Measurements from ENCODE around the gene FOXQ1. TPM values are rescaled to one million over a fixed set of nuclear protein-coding genes. Genes with fewer than 3 reads are reported as not detected.

Gene FOXQ1
- total and polyA plus RNA-seq, 7 donors, result 0.01 TPM; not detected in 6

- H3K27me3 ChIP-seq (ENCODE audit: insufficient read depth in 3 of 3, low read length in 2 of 3), result no peaks in the 10 kb centered on the region
- ATAC-seq (no peak), DNase-seq (no peak)
- 50 to 74% (median 61%) methylated on average over 11 of the region's 11 CpGs for WGBS, 3 donors
- no peaks in the 10 kb centered on the region for H3K4me1 ChIP-seq
- no peak overlapping the region for H3K27ac ChIP-seq
- no peak overlapping the region for H3K4me3 ChIP-seq
- H3K36me3 ChIP-seq (ENCODE audit: insufficient read depth in 1 of 2, low read depth in 1 of 2), result no peaks in the 10 kb centered on the region
- no peak for TF ChIP-seq CTCF (IDR thresholded peaks at IDR 0.05)
- no peaks in the 10 kb centered on the region for H3K9me3 ChIP-seq
- intact Hi-C loops (cut with DNase I), result no loop called here
Measured at GRCh38 chr6:1326535-1327121, 14.7 kb downstream of the FOXQ1 start.

DNA sequence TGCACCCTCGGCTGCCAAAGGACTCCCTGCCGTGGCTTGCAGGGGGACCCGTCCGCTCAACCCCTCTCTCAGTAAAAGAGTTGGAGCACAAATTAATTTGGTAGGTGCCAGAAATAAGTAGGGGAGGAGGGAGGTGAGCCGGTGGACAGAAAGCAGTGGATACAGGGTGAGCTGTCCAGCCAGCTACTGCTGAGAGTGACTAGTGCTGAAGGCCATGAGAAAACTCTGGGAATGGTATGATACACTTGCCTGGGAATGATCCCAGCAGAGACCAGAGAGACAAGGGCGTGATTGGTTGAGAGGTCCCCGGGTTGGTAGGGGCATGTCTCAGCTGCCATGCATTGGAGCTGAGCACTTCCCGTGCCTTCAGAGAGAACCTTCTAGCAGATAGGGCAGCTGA, 15.7 kb downstream of the FOXQ1 start:
- Histone ChIP-seq H3K9me3 (no peaks in the 10 kb centered on the region), H3K27ac (no peak overlapping the region), H3K4me1 (no peaks in the 10 kb centered on the region), H3K36me3 (ENCODE audit: insufficient read depth in 1 of 2, low read depth in 1 of 2) (no peaks in the 10 kb centered on the region), H3K4me3 (no peak overlapping the region), H3K27me3 (ENCODE audit: insufficient read depth in 3 of 3, low read length in 2 of 3) (no peaks in the 10 kb centered on the region)
- WGBS, 3 donors, result 51 to 84% (median 70%) methylated on average over 8 of the region's 8 CpGs
- intact Hi-C loops (cut with DNase I), result no loop called here
- ATAC-seq, result no peak
- DNase-seq, result no peak
- TF ChIP-seq CTCF (IDR thresholded peaks at IDR 0.05), result no peak

DNA sequence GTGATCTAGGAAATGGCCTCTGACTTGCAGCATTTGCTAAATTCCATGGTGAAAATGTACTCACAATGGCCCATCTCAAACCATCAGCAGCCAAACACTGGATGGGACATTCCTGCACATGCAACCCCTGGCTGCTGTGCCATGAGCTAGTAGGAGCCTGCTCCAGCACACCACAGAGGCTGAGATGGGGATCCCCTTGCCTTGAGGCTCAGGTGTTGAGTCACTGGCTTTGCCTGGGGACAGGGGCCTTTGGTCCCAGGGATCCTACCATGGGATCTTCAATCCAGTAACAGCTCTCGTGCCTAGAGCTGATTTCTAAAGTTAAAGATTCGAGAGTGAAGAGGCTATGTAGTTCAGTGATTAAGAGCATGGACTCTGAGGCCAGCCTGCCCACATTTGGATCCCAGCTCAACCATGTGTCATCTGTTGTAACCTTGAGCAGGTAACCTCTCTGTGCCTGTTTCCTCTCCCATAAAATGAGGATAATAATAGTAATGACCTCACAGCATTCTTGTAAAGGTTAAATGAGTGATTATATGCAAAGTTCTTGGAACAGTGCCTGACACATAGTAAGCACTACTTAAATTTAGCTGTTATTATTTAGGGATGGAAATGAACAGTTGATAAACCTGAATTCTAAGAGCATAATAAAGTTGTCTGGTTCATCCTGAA, 16.4 kb downstream of the FOXQ1 start:
- H3K4me1 ChIP-seq, result no peaks in the 10 kb centered on the region
- no peak for TF ChIP-seq CTCF (IDR thresholded peaks at IDR 0.05)
- no peak overlapping the region for H3K4me3 ChIP-seq
- H3K9me3 ChIP-seq, result no peaks in the 10 kb centered on the region
- no peak overlapping the region for H3K27ac ChIP-seq
- no peaks in the 10 kb centered on the region for H3K36me3 ChIP-seq (ENCODE audit: insufficient read depth in 1 of 2, low read depth in 1 of 2)
- intact Hi-C loops (cut with DNase I), result no loop called here
- DNase-seq, result no peak
- H3K27me3 ChIP-seq (ENCODE audit: insufficient read depth in 3 of 3, low read length in 2 of 3), result no peaks in the 10 kb centered on the region
- 81 to 86% (median 85%) methylated on average over 2 of the region's 2 CpGs for WGBS, 3 donors
- ATAC-seq, result no peak

- DNase-seq (no peak), ATAC-seq (no peak)
- intact Hi-C loops (cut with DNase I), result no loop called here
- no peak overlapping the region for H3K4me3 ChIP-seq
- H3K36me3 ChIP-seq (ENCODE audit: insufficient read depth in 1 of 2, low read depth in 1 of 2), result no peaks in the 10 kb centered on the region
- TF ChIP-seq CTCF (IDR thresholded peaks at IDR 0.05), result no peak
- no peaks in the 10 kb centered on the region for H3K9me3 ChIP-seq
- no peak overlapping the region for H3K27ac ChIP-seq
- no peaks in the 10 kb centered on the region for H3K27me3 ChIP-seq (ENCODE audit: insufficient read depth in 3 of 3, low read length in 2 of 3)
- H3K4me1 ChIP-seq, result no peaks in the 10 kb centered on the region
Measured at GRCh38 chr6:1329708-1330107, 17.8 kb downstream of the FOXQ1 start.

DNA sequence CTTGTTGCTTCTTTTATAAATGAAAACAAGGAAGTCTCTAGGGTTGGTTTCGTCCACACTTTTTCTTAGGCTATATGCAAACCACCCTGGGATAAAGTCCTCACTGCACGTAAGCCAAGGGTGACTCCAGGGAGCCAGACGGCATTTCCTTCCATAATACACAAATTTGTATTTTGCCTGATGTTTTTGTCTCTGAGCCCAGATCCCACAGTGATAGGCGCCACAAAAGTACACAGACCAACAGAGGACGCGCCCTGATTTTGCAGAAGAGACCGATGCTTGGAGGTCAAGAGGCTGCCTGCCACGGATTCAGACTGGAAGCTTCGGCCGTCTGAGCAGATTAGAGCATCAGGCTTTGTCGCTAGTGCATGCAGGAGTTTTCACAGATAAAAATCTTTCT, 22.8 kb downstream of the FOXQ1 start:
- no peak overlapping the region for H3K27ac ChIP-seq
- intact Hi-C loops (cut with DNase I), result no loop called here
- WGBS, 3 donors, result 41 to 59% (median 46%) methylated on average over 11 of the region's 11 CpGs

More for the DNA sequence above, 22.8 kb downstream of the FOXQ1 start:
- H3K36me3 ChIP-seq (ENCODE audit: insufficient read depth in 1 of 2, low read depth in 1 of 2), result no peaks in the 10 kb centered on the region
- peaks cover 0 to 11% (median 0%) of the 10 kb centered on the region in 3 donors for H3K27me3 ChIP-seq (ENCODE audit: insufficient read depth in 3 of 3, low read length in 2 of 3)
- no peak overlapping the region for H3K4me3 ChIP-seq
- ATAC-seq (no peak), DNase-seq (no peak)
- H3K9me3 ChIP-seq, result no peaks in the 10 kb centered on the region
- no peaks in the 10 kb centered on the region for H3K4me1 ChIP-seq
- no peak for TF ChIP-seq CTCF (IDR thresholded peaks at IDR 0.05)

All from psoas muscle (tissue), 8 donors.